HEK293T (cell line): ENCODE data around the gene TXLNB.
"Not testable (repeated sequence)": the region's sequence is repeated elsewhere in the genome, so short reads cannot be mapped to it uniquely, and the experiment has no call there.

Source experiments
- ARNT ChIP-seq: fragments of 450-650 bp; IDR thresholded peaks from 2 replicates; pipeline ENCODE4 v1.6.1; 2017; ENCODE audit warnings: mild to moderate bottlenecking
- BHLHE40 ChIP-seq: fragments of 450-650 bp; IDR thresholded peaks from 2 replicates; pipeline ENCODE4 v1.6.1; 2016; ENCODE audit warnings: mild to moderate bottlenecking, moderate library complexity, borderline replicate concordance
- CTBP1 ChIP-seq: fragments of 450-650 bp; IDR thresholded peaks from 2 replicates; pipeline ENCODE4 v1.6.1; 2016; ENCODE audit warnings: borderline replicate concordance
- ELF4 ChIP-seq: fragments of 450-650 bp; IDR thresholded peaks from 2 replicates; pipeline ENCODE4 v1.6.1; 2017; ENCODE audit warnings: antibody characterized with exemption
- FOXA1 ChIP-seq: fragments of 450-650 bp; IDR thresholded peaks from 2 replicates; pipeline ENCODE4 v1.6.1; 2016; ENCODE audit warnings: mild to moderate bottlenecking
- FOXK2 ChIP-seq: fragments of 450-650 bp; IDR thresholded peaks from 2 replicates; pipeline ENCODE4 v1.6.1; 2016; ENCODE audit warnings: mild to moderate bottlenecking
- FOXM1 ChIP-seq: fragments of 450-650 bp; IDR thresholded peaks from 2 replicates; pipeline ENCODE4 v1.6.1; 2017; ENCODE audit warnings: mild to moderate bottlenecking, borderline replicate concordance
- L3MBTL2 ChIP-seq: fragments of 450-650 bp; conservative IDR thresholded peaks from 2 replicates; pipeline ENCODE4 v1.6.1; 2016; ENCODE audit warnings: mild to moderate bottlenecking
- LEF1 ChIP-seq: fragments of 450-650 bp; IDR thresholded peaks from 2 replicates; pipeline ENCODE4 v1.6.1; 2017; ENCODE audit warnings: mild to moderate bottlenecking, borderline replicate concordance
- SP1 ChIP-seq: fragments of 450-650 bp; IDR thresholded peaks from 2 replicates; pipeline ENCODE4 v1.6.1; 2017
- SUZ12 ChIP-seq: fragments of 450-650 bp; IDR thresholded peaks from 2 replicates; pipeline ENCODE4 v1.6.1; 2016; ENCODE audit warnings: mild to moderate bottlenecking
- TARDBP ChIP-seq: fragments of 450-650 bp; IDR thresholded peaks from 2 replicates; pipeline ENCODE4 v1.6.1; 2016
- ZNF384 ChIP-seq: fragments of 450-650 bp; IDR thresholded peaks from 2 replicates; pipeline ENCODE4 v1.6.1; 2016
- TF ChIP-seq, protein P1 (sequence below): fragments of 450-650 bp; IDR thresholded peaks from 2 replicates; pipeline ENCODE4 v1.6.1; 2016

DNA sequence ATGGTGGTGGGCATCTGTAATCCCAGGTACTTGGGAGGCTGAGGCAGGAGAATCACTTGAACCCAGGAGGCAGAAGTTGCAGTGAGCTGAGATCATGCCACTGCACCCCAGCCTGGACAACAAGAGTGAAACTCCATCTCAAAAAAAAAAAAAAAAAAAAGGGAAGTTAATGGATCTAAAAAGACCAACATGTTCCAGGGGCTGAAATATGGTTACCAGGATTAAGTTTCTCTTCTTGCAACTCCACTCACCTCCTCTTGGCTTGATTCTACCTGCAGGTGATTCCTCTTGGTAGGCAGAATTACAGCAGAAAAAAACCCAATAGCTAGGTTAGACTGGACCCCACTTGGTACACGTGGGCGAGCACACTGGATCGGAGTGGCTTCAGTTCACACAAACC is 63.4 kb downstream of the TXLNB start:
- TF ChIP-seq TARDBP, BHLHE40, FOXK2, FOXA1, ZNF384, ARNT, SP1, ELF4, LEF1, SUZ12, FOXM1, CTBP1, L3MBTL2: not testable (repeated sequence)
- TF ChIP-seq, protein P1, sequence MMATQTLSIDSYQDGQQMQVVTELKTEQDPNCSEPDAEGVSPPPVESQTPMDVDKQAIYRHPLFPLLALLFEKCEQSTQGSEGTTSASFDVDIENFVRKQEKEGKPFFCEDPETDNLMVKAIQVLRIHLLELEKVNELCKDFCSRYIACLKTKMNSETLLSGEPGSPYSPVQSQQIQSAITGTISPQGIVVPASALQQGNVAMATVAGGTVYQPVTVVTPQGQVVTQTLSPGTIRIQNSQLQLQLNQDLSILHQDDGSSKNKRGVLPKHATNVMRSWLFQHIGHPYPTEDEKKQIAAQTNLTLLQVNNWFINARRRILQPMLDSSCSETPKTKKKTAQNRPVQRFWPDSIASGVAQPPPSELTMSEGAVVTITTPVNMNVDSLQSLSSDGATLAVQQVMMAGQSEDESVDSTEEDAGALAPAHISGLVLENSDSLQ: not testable (repeated sequence)
